SK-N-SH (cell line): ENCODE data around the gene MRGPRD. TPM values are rescaled to one million over a fixed set of nuclear protein-coding genes. Genes with fewer than 3 reads are reported as not detected.

Source experiments
- CTCF ChIA-PET: fragments of 300-600, 350-600 bp; formaldehyde crosslinking; extraction: SDS; loops from one replicate; lab custom pipeline; 2021; lab: Yijun Ruan, JAX
- POLR2A ChIA-PET: fragments of 350-600 bp; sonication (Branson Sonifier 250); formaldehyde crosslinking; extraction: SDS; loops from one replicate; lab custom pipeline; 2020; ENCODE audit warnings: antibody characterized with exemption, inconsistent platforms; lab: Yijun Ruan, JAX
- DNase-seq: peaks from one replicate; pipeline ENCODE4 v3.0.0; 2012
- H2AFZ ChIP-seq: fragments of 200-600 bp; sonication (generic); 2 replicates; pipeline ENCODE4 v1.8.1; 2016; ENCODE audit warnings: antibody characterized with exemption, mild to moderate bottlenecking, low read depth
- H3F3A ChIP-seq: fragments of 200-600 bp; sonication (generic); replicated peaks from 2 replicates; pipeline ENCODE3; 2016; ENCODE audit warnings: antibody characterized with exemption, mild to moderate bottlenecking; ENCODE audit not compliant: insufficient read depth
- H3K27ac ChIP-seq, 2 experiments: fragments of 200-500 bp in 1 of 2; fragments of 200-600 bp in 1 of 2; sonication (Bioruptor generic) in 1 of 2; sonication (generic), shearing (Covaris generic) in 1 of 2; 2 replicates each; pipeline versions ENCODE4 v1.5.1 to v1.6.1; 2014 to 2016; ENCODE audit warnings: low read depth in 2 of 2, inconsistent platforms in 1 of 2, low read length in 1 of 2, mild to moderate bottlenecking in 1 of 2, mixed read lengths in 1 of 2
- H3K27me3 ChIP-seq: fragments of 200-600 bp; sonication (generic), shearing (Covaris generic); 2 replicates; pipeline ENCODE4 v1.6.1; 2016; ENCODE audit warnings: mixed run types; ENCODE audit not compliant: insufficient read depth
- H3K36me3 ChIP-seq, 2 experiments: fragments of 200-500 bp in 1 of 2; fragments of 200-600 bp in 1 of 2; sonication (Bioruptor generic) in 1 of 2; sonication (generic) in 1 of 2; replicated peaks in 1 of 2; 2 replicates each; pipeline versions ENCODE3 to v1.5.1; 2014 to 2016; ENCODE audit warnings: low read length in 1 of 2, mild to moderate bottlenecking in 1 of 2; ENCODE audit not compliant: insufficient read depth in 2 of 2, control insufficient read depth in 1 of 2
- H3K4me1 ChIP-seq, 2 experiments: fragments of 200-500 bp in 1 of 2; fragments of 200-600 bp in 1 of 2; sonication (Bioruptor generic) in 1 of 2; sonication (generic), shearing (Covaris generic) in 1 of 2; 2 replicates each; pipeline versions ENCODE4 v1.5.1 to v1.6.1; 2014 to 2016; ENCODE audit warnings: low read depth in 1 of 2, low read length in 1 of 2, mixed run types in 1 of 2; ENCODE audit not compliant: insufficient read depth in 2 of 2, control insufficient read depth in 1 of 2
- H3K4me2 ChIP-seq: fragments of 200-600 bp; sonication (generic), shearing (Covaris generic); 2 replicates; pipeline ENCODE4 v1.6.1; 2017; ENCODE audit warnings: mixed run types
- H3K4me3 ChIP-seq, 2 experiments: fragments of 200-500 bp in 1 of 2; fragments of 200-600 bp in 1 of 2; sonication (Bioruptor generic) in 1 of 2; sonication (generic), shearing (Covaris generic) in 1 of 2; 2 replicates each; pipeline versions ENCODE4 v1.5.1 to v1.8.1; 2014 to 2016; ENCODE audit warnings: low read depth in 2 of 2, inconsistent platforms in 1 of 2, low read length in 1 of 2, mild to moderate bottlenecking in 1 of 2, mixed read lengths in 1 of 2, moderate library complexity in 1 of 2
- H3K79me2 ChIP-seq: fragments of 200-600 bp; sonication (generic); 2 replicates; pipeline ENCODE4 v1.8.1; 2017; ENCODE audit warnings: mild to moderate bottlenecking; ENCODE audit not compliant: insufficient read depth
- H3K9ac ChIP-seq: fragments of 200-600 bp; sonication (generic); 2 replicates; pipeline ENCODE4 v1.6.1; 2017; ENCODE audit warnings: mixed run types
- H3K9me2 ChIP-seq: fragments of 200-600 bp; sonication (generic); 2 replicates; pipeline ENCODE4 v1.6.1; 2017; ENCODE audit warnings: mixed run types
- H3K9me3 ChIP-seq: fragments of 200-600 bp; sonication (generic); 2 replicates; pipeline ENCODE4 v1.6.1; 2017; ENCODE audit warnings: mixed run types, mild to moderate bottlenecking, moderate library complexity
- H4K20me1 ChIP-seq: fragments of 200-600 bp; sonication (generic); 2 replicates; pipeline ENCODE4 v1.6.1; 2017; ENCODE audit warnings: mild to moderate bottlenecking, mixed run types; ENCODE audit not compliant: insufficient read depth
- EZH2phosphoT487 ChIP-seq: fragments of 200-600 bp; sonication (generic); IDR thresholded peaks from 2 replicates; pipeline ENCODE4 v1.6.1; 2017; ENCODE audit warnings: low read depth, mixed run types, mild to moderate bottlenecking, antibody characterized with exemption, moderate library complexity, borderline replicate concordance
- FOXJ3 ChIP-seq: sonication (generic); formaldehyde crosslinking; IDR thresholded peaks from 2 replicates; pipeline ENCODE4 v1.5.1; 2020; ENCODE audit warnings: mild to moderate bottlenecking, missing genetic modification reagents
- IRF3 ChIP-seq: fragments of 150-350 bp; IDR thresholded peaks from 2 replicates; pipeline ENCODE4 v1.6.1; 2016; ENCODE audit warnings: mild to moderate bottlenecking, low read depth, low read length
- MEF2A ChIP-seq: IDR thresholded peaks from 2 replicates; pipeline ENCODE4 v1.4.0; 2012; ENCODE audit warnings: low read depth, borderline replicate concordance
- RCOR1 ChIP-seq: fragments of 150-350 bp; IDR thresholded peaks from 2 replicates; pipeline ENCODE4 v1.6.1; 2017; ENCODE audit warnings: antibody characterized with exemption, low read length
- RFX5 ChIP-seq: IDR thresholded peaks from 2 replicates; pipeline ENCODE4 v1.6.1; 2012; ENCODE audit warnings: mild to moderate bottlenecking, improper control_type of control experiment, low read length
- RXRA ChIP-seq: IDR thresholded peaks from 2 replicates; pipeline ENCODE4 v1.4.0; 2012; ENCODE audit warnings: low read depth, mild to moderate bottlenecking, borderline replicate concordance
- SIN3A ChIP-seq: IDR thresholded peaks from 2 replicates; pipeline ENCODE4 v1.6.1; 2012; ENCODE audit warnings: low read depth, mild to moderate bottlenecking, low read length, moderate library complexity, borderline replicate concordance
- TEAD4 ChIP-seq: IDR thresholded peaks from 2 replicates; pipeline ENCODE4 v1.4.0; 2012; ENCODE audit warnings: mild to moderate bottlenecking, borderline replicate concordance; ENCODE audit not compliant: insufficient read depth
- YY1 ChIP-seq: IDR thresholded peaks from 2 replicates; pipeline ENCODE4 v1.4.0; 2012; ENCODE audit warnings: low read depth, mild to moderate bottlenecking
- ZBTB33 ChIP-seq: IDR thresholded peaks from 2 replicates; pipeline ENCODE4 v1.4.0; 2012; ENCODE audit warnings: low read depth, borderline replicate concordance
- WGBS: methylation state at CpG from one replicate; pipeline ENCODE4 v1.1.6; 2017; ENCODE audit warnings: low lambda C conversion rate; 5-methylcytosine and 5-hydroxymethylcytosine counted together
- polyA plus RNA-seq, 3 experiments: library from polyadenylated mRNA; depleted of rRNA; stranded (reverse); fragments of >200 nt; gene quantifications; 2 replicates each; pipeline ENCODE4 v1.2.3, GENCODE V29; 2012
- TF ChIP-seq, protein P1 (sequence below): IDR thresholded peaks from 2 replicates; pipeline ENCODE4 v1.4.0; 2012; ENCODE audit warnings: low read depth

Gene MRGPRD
- polyA plus RNA-seq, 1 of the 3 experiments (the other 2 are of a cell fraction) = not detected

GRCh38 chr11:68976563-68976962, 4.2 kb downstream of the MRGPRD start:
- H3K36me3 ChIP-seq = no peaks in the 10 kb centered on the region
- WGBS = 69% methylated on average over 3 of the region's 4 CpGs
- H3K9ac ChIP-seq = no peak overlapping the region
- H3K4me3 ChIP-seq = no peak overlapping the region
- peaks cover 0 to 13% of the 10 kb centered on the region in 2 experiments; a peak in 1 of 4 replicates for H3K4me1 ChIP-seq
- H3K9me3 ChIP-seq = no peaks in the 10 kb centered on the region
- H4K20me1 ChIP-seq = no peaks in the 10 kb centered on the region
- no peak for DNase-seq
- H3K79me2 ChIP-seq = no peaks in the 10 kb centered on the region
- ChIA-PET POLR2A (no interaction called here), CTCF (interaction anchor here (1.2 to 1.5 kb wide), 3 partner anchors 24 to 87 kb away, joined by 3 to 5 read pairs (median 4); no protein-coding TSS in a partner anchor)
- no peaks in the 10 kb centered on the region for H3K9me2 ChIP-seq
- H3K27ac ChIP-seq = no peak overlapping the region
- H2AFZ ChIP-seq = no peak overlapping the region
- no peak for TF ChIP-seq IRF3
- TF ChIP-seq FOXJ3 (CRISPR knock-in tag) = no peak
- TF ChIP-seq RFX5 = no peak
- TF ChIP-seq, protein P1, sequence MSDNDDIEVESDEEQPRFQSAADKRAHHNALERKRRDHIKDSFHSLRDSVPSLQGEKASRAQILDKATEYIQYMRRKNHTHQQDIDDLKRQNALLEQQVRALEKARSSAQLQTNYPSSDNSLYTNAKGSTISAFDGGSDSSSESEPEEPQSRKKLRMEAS = no peak
- TF ChIP-seq RXRA = no peak
- no peak for TF ChIP-seq ZBTB33
- no peak for TF ChIP-seq TEAD4
- no peak for TF ChIP-seq YY1
- no peak for TF ChIP-seq MEF2A
- no peak for TF ChIP-seq EZH2phosphoT487
- no peak for TF ChIP-seq RCOR1
- no peaks in the 10 kb centered on the region for H3F3A ChIP-seq
- H3K4me2 ChIP-seq = no peak overlapping the region
- H3K27me3 ChIP-seq = no peaks in the 10 kb centered on the region; the same call in 1 of the 2 replicates

DNA sequence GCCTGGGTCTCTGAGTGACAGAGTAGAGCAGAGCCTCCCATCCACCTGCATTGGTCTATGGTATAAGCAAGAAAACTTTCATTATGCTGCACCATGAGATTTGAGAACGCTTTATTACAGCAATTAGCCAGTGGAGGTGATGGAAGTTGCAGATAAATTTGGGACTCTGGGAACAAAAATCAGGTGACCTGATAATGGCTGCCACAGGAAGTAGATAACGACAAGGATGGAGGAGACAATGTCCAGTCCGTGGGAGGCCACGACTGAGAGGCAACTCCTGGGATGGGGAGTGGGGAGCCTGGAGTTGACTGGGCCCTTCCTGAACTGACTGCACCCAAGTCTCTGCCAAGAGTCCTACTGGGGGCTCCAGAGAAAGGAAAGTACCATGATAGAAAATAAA, 4.7 kb downstream of the MRGPRD start:
- no peak overlapping the region for H3K27ac ChIP-seq
- ChIA-PET POLR2A (no interaction called here), CTCF (interaction anchor here (1.2 to 1.5 kb wide), 2 partner anchors 25 to 86 kb away, joined by 3 to 4 read pairs; no protein-coding TSS in a partner anchor)
- no peaks in the 10 kb centered on the region for H3K9me2 ChIP-seq
- 45% methylated on average over 4 of the region's 4 CpGs for WGBS
- no peaks in the 10 kb centered on the region; the same call in 1 of the 2 replicates for H3K27me3 ChIP-seq
- peaks cover 0 to 13% of the 10 kb centered on the region in 2 experiments; a peak in 1 of 4 replicates for H3K4me1 ChIP-seq
- H4K20me1 ChIP-seq = no peaks in the 10 kb centered on the region
- H3K36me3 ChIP-seq = no peaks in the 10 kb centered on the region
- no peaks in the 10 kb centered on the region for H3K9me3 ChIP-seq
- no peak overlapping the region for H2AFZ ChIP-seq
- no peak overlapping the region for H3K4me2 ChIP-seq
- no peaks in the 10 kb centered on the region for H3F3A ChIP-seq
- H3K79me2 ChIP-seq = no peaks in the 10 kb centered on the region
- TF ChIP-seq SIN3A = no peak
- no peak overlapping the region for H3K4me3 ChIP-seq
- DNase-seq = no peak
- H3K9ac ChIP-seq = no peak overlapping the region
